Esophagus squamous epithelium (tissue), 4 donors: ENCODE results near the gene NUFIP1.

ENCODE experiments used
- CTCF ChIP-seq, 6 experiments: fragments of 450-650 bp in 4 of 6; fragments of 200-600 bp in 2 of 6; sonication (generic) in 2 of 6; IDR thresholded peaks; one replicate each; pipeline ENCODE4 v1.5.1; 2016 to 2019; ENCODE audit warnings: antibody characterized with exemption in 6 of 6, mild to moderate bottlenecking in 4 of 6, moderate library complexity in 4 of 6
- POLR2A ChIP-seq, 4 donors: fragments of 450-650 bp; IDR thresholded peaks; one replicate each; pipeline ENCODE4 v1.6.1; 2017; ENCODE audit warnings: antibody characterized with exemption in 4 of 4, mild to moderate bottlenecking in 4 of 4, moderate library complexity in 3 of 4

DNA sequence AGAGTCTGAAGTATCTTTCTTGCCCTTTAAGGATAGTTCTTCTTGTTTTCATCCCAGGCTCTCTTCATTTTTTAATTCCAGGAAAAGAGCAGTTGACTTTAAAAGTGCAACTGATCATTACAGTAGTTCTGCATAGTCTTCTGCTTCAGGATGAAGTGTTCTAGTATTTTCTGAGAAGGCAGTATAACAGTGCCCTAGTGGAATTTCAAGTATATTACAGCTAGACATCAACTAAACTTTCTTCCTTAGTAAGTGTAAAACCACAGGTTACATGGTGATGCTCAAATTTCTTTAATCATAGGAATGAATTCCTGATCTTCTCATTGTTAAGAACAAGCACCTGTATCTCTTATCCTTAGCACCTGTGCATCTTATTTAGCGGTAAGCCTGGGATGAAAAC, 10.9 kb downstream of the NUFIP1 start:
- TF ChIP-seq CTCF (IDR thresholded peaks at IDR 0.05) (peak in 1 of 6 experiments; percentile 19), POLR2A (IDR thresholded peaks at IDR 0.05) (no peak)
